ENCODE results near the gene LRP2.
"Not testable (repeated sequence)": the region's sequence is repeated elsewhere in the genome, so short reads cannot be mapped to it uniquely, and the experiment has no call there.

- TF ChIP-seq SP1 (IDR thresholded peaks at IDR 0.05); CTCF (IDR thresholded peaks at IDR 0.05; ENCODE audit: low read depth, low read length, missing input control); EGR1 (IDR thresholded peaks at IDR 0.05; ENCODE audit: low read depth in 2 of 2); NR2F2 (IDR thresholded peaks at IDR 0.05); TAF1 (conservative IDR thresholded peaks at IDR 0.05); REST (IDR thresholded peaks at IDR 0.05); ZBTB33 (IDR thresholded peaks at IDR 0.05); RXRA (IDR thresholded peaks at IDR 0.05); GABPA (IDR thresholded peaks at IDR 0.05 in 1 of 2, conservative IDR thresholded peaks at IDR 0.05 in 1 of 2); ATF3 (IDR thresholded peaks at IDR 0.05); MAX (IDR thresholded peaks at IDR 0.05); YY1 (IDR thresholded peaks at IDR 0.05); JUND (IDR thresholded peaks at IDR 0.05); RAD21 (IDR thresholded peaks at IDR 0.05): not testable (repeated sequence)
Observed at GRCh38 chr2:169308349-169308748, 54.0 kb downstream of the LRP2 start.

All from liver (tissue), 3 donors.